ENCODE measurements around the gene CSTF3.
"Not testable (repeated sequence)": the region's sequence is repeated elsewhere in the genome, so short reads cannot be mapped to it uniquely, and the experiment has no call there.

The CSTF3 gene

DNA sequence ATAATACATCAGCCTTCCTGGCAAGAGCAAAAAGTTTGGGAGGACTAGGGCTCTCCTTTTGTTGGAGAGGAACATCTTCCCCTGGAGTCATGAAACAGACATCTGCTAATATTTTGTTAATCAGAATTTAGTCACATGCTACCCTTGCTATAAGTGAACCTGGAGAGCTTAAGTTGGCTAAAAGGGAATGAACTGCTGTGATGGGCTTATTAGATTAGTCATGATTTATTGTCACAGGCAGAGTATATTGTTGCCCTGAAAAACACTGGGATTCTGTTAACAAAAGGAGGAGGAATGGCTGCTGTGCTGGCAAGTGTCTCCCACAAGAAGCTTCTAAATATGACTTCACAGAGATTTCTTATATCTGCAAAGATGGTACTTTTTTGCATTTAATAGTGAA lies 105.9 kb downstream of the CSTF3 start:
- Histone ChIP-seq H3K36me3 (ENCODE audit: insufficient read depth, low read length) (peaks cover 35% of the 10 kb centered on the region), H3K79me2 (ENCODE audit: insufficient read depth, low read length) (no peaks in the 10 kb centered on the region), H3K9me3 (ENCODE audit: low read length) (no peaks in the 10 kb centered on the region), H3F3A (ENCODE audit: insufficient read depth, low read length) (no peaks in the 10 kb centered on the region), H3K4me1 (ENCODE audit: insufficient read depth, low read length, severe bottlenecking) (peaks cover 4% of the 10 kb centered on the region), H4K20me1 (ENCODE audit: insufficient read depth, low read length) (no peaks in the 10 kb centered on the region), H3K9me2 (ENCODE audit: low read depth, low read length) (no peaks in the 10 kb centered on the region), H3K4me2 (ENCODE audit: low read length) (no peak overlapping the region), H3K27ac (ENCODE audit: low read depth, low read length, poor library complexity, severe bottlenecking) (no peak overlapping the region), H2AFZ (ENCODE audit: low read length) (no peak overlapping the region), H3K27me3 (ENCODE audit: insufficient read depth, low read length) (no peaks in the 10 kb centered on the region), H3K9ac (ENCODE audit: low read length) (no peak overlapping the region), H3K4me3 (ENCODE audit: low read depth, low read length, poor library complexity, severe bottlenecking) (no peak overlapping the region)
- TF ChIP-seq, protein P1, sequence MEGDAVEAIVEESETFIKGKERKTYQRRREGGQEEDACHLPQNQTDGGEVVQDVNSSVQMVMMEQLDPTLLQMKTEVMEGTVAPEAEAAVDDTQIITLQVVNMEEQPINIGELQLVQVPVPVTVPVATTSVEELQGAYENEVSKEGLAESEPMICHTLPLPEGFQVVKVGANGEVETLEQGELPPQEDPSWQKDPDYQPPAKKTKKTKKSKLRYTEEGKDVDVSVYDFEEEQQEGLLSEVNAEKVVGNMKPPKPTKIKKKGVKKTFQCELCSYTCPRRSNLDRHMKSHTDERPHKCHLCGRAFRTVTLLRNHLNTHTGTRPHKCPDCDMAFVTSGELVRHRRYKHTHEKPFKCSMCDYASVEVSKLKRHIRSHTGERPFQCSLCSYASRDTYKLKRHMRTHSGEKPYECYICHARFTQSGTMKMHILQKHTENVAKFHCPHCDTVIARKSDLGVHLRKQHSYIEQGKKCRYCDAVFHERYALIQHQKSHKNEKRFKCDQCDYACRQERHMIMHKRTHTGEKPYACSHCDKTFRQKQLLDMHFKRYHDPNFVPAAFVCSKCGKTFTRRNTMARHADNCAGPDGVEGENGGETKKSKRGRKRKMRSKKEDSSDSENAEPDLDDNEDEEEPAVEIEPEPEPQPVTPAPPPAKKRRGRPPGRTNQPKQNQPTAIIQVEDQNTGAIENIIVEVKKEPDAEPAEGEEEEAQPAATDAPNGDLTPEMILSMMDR (IDR thresholded peaks at IDR 0.05; ENCODE audit: low read length): no peak
- TF ChIP-seq EZH2 (IDR thresholded peaks at IDR 0.05; ENCODE audit: borderline replicate concordance, low read length): no peak

DNA sequence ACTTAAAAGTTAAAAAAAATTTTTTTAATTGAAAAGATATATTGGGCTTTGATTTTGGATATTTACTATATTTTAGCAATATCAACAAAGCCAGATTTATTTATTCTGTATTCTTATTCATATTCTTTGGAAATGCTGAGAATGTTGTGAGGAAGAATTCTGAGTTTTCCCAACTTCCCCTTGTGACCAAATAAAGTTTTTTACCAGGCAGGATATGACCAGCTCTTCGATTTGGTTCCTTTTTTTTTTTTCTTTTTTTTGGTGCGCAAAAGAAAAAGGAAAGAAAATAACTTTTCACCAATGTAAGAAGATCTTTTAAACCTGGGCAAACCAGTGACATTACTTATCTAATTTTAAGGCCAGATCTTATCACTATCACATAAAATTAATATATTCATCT lies 109.0 kb downstream of the CSTF3 start:
- TF ChIP-seq EZH2 (IDR thresholded peaks at IDR 0.05; ENCODE audit: borderline replicate concordance, low read length): no peak
- TF ChIP-seq, protein P1 (IDR thresholded peaks at IDR 0.05; ENCODE audit: low read length): no peak
- H3K4me2 ChIP-seq (ENCODE audit: low read length): no peak overlapping the region
- no peaks in the 10 kb centered on the region for H3K9me3 ChIP-seq (ENCODE audit: low read length)
- H3K27me3 ChIP-seq (ENCODE audit: insufficient read depth, low read length): no peaks in the 10 kb centered on the region
- H2AFZ ChIP-seq (ENCODE audit: low read length): no peak overlapping the region
- no peak overlapping the region for H3K4me3 ChIP-seq (ENCODE audit: low read depth, low read length, poor library complexity, severe bottlenecking)
- H3K9me2 ChIP-seq (ENCODE audit: low read depth, low read length): no peaks in the 10 kb centered on the region
- H3F3A ChIP-seq (ENCODE audit: insufficient read depth, low read length): no peaks in the 10 kb centered on the region
- no peak overlapping the region for H3K9ac ChIP-seq (ENCODE audit: low read length)
- no peaks in the 10 kb centered on the region for H4K20me1 ChIP-seq (ENCODE audit: insufficient read depth, low read length)
- peaks cover 24% of the 10 kb centered on the region; the same call in 1 of the 2 replicates for H3K36me3 ChIP-seq (ENCODE audit: insufficient read depth, low read length)
- no peaks in the 10 kb centered on the region for H3K79me2 ChIP-seq (ENCODE audit: insufficient read depth, low read length)
- peaks cover 4% of the 10 kb centered on the region for H3K4me1 ChIP-seq (ENCODE audit: insufficient read depth, low read length, severe bottlenecking)
- no peak overlapping the region for H3K27ac ChIP-seq (ENCODE audit: low read depth, low read length, poor library complexity, severe bottlenecking)

DNA sequence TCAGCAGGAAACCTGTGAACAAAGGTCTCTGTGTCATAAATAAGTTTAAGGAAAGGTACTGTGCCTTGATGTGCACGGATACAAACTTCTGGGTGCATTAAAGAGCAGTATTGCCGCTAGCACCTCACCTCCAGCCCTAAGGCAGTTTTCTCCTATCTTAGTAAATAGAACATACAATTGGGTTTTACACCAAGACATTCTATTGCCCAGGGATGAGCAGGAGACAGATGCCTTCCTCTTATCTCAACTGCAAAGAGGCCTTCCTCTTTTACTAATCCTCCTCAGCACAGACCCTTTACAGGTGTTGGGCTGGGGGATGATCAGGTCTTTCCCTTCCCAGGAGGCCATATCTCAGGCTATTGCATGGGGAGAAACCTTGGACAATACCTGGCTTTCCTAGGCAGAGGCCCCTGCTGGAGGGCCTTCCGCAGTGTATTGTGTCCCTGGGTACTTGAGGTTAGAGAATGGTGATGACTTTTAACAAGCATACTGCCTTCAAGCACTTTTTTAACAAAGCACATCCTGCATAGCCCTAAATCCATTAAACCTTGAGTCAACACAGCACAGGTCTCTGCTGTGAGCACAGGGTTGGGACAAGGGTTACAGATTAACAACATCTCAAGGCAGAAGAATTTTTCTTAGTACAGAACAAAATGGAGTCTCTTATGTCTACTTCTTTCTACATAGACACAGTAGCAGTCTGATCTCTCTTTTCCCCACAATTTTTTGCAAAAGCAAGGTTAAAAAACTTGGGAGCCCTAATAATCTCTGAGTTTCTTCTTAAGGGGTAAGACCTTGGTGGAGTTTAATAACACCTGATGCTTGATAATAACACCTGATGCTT lies 111.5 kb downstream of the CSTF3 start:
- peaks cover 24% of the 10 kb centered on the region; the same call in 1 of the 2 replicates for H3K36me3 ChIP-seq (ENCODE audit: insufficient read depth, low read length)
- not testable (repeated sequence) for H4K20me1 ChIP-seq (ENCODE audit: insufficient read depth, low read length); H3K9me2 ChIP-seq (ENCODE audit: low read depth, low read length); H3F3A ChIP-seq (ENCODE audit: insufficient read depth, low read length); H3K79me2 ChIP-seq (ENCODE audit: insufficient read depth, low read length); H3K4me3 ChIP-seq (ENCODE audit: low read depth, low read length, poor library complexity, severe bottlenecking); H2AFZ ChIP-seq (ENCODE audit: low read length); H3K4me1 ChIP-seq (ENCODE audit: insufficient read depth, low read length, severe bottlenecking); H3K9me3 ChIP-seq (ENCODE audit: low read length); H3K27ac ChIP-seq (ENCODE audit: low read depth, low read length, poor library complexity, severe bottlenecking); H3K4me2 ChIP-seq (ENCODE audit: low read length); H3K27me3 ChIP-seq (ENCODE audit: insufficient read depth, low read length); H3K9ac ChIP-seq (ENCODE audit: low read length)

DNA sequence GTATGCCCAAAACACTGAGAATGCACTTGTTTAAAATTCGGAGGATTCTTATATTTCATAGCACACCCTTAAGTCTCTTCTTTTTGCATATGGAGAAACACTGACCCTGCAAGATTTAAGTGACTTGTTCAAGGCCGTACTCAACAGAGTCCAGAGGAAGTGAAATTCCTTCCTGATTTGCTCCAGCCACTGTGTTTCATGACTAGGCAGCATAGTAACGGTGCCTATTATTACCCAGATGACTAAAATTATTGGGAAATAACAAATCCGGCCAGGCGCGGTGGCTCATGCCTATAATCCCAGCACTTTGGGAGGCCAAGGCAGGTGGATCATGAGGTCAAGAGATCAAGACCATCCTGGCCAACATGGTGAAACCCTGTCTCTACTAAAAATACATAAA lies 112.6 kb downstream of the CSTF3 start:
- not testable (repeated sequence) for H3F3A ChIP-seq (ENCODE audit: insufficient read depth, low read length); H3K9ac ChIP-seq (ENCODE audit: low read length); H3K4me3 ChIP-seq (ENCODE audit: low read depth, low read length, poor library complexity, severe bottlenecking); H3K9me2 ChIP-seq (ENCODE audit: low read depth, low read length); H3K9me3 ChIP-seq (ENCODE audit: low read length); H3K27ac ChIP-seq (ENCODE audit: low read depth, low read length, poor library complexity, severe bottlenecking); H2AFZ ChIP-seq (ENCODE audit: low read length); H3K27me3 ChIP-seq (ENCODE audit: insufficient read depth, low read length); H4K20me1 ChIP-seq (ENCODE audit: insufficient read depth, low read length); H3K4me2 ChIP-seq (ENCODE audit: low read length); H3K79me2 ChIP-seq (ENCODE audit: insufficient read depth, low read length); H3K4me1 ChIP-seq (ENCODE audit: insufficient read depth, low read length, severe bottlenecking)
- H3K36me3 ChIP-seq (ENCODE audit: insufficient read depth, low read length): peaks cover 27% of the 10 kb centered on the region; the same call in 1 of the 2 replicates
